HL-60/S4 treated with phorbol 12-myristate 13-acetate at 8.2 ng/mL for 4 days and 3 days (cell line): ENCODE results near the gene UCHL5.
"Not testable (repeated sequence)": the region's sequence is repeated elsewhere in the genome, so short reads cannot be mapped to it uniquely, and the experiment has no call there.

Source experiments
- in situ Hi-C: fragments of 300-500 bp; cut with MboI; formaldehyde crosslinking; loops from 2 replicates; pipeline ENCODE4 v1.15.0; 2022; ENCODE audit warnings: low sequenced_read_pairs

UCHL5 gene

DNA sequence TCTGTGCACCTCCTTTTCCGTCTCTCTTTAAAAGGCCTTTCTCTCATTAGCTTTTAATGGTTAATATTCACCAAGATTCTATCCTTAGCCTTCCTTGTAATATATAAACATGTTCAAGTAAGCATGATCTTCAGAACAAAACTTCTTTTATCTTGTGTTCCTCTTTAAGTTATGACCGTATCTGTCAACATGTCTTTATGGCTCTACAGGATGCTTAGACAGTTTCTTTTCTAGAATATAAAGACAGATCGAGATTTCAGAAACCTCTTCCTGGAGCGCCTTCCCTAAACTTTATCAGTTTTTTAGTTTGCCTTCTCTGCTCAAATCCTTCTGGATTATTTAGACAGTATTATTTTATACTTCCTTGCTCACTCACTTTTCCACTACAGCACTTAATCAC lies 7.4 kb upstream of the UCHL5 start:
- in situ Hi-C loops = no loop called here

- in situ Hi-C loops = no loop called here
Measured at GRCh38 chr1:193065954-193066353, 6.8 kb upstream of the UCHL5 start.

GRCh38 chr1:193062698-193063463 lies 3.7 kb upstream of the UCHL5 start:
- in situ Hi-C loops = no loop called here

DNA sequence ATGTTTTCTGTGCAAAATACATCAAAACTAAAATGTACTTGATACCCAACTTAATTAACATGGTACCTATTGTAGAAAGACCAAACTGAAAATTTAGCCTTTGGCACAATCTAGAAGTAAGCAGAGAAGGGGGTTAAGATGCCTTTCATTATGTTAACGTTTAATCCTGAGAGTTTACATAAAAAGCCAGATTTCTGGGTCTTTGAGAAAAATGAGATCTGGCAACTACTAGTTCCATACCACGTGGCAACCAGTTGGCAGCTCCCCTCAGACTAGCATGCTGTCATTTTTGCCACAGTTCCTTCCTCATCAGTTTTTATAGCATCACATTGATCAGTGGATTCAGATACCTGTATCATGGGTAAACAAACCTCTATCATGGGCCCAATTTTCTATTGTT lies 1.8 kb upstream of the UCHL5 start:
- in situ Hi-C loops = no loop called here

DNA sequence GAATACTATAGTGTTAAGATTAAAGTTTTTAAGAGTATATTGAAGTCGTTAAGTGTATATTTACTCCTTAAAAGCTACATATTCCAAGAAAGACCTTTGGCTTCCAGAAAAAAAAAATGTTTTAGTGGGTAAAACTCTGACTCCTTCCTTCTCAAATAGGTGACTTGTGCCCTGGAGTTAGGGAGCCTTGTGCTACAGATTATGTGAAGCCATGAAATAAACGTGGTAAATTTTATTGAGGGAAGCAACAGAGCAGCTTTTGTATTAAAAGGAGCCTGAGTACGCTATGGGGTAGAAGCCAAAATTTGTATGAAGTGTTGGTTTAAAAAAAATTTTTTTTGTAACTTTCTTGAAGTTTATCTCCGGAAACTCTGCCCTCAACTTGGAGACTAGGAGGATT lies 1.2 kb upstream of the UCHL5 start:
- in situ Hi-C loops = no loop called here

- in situ Hi-C loops = no loop called here
Measured at GRCh38 chr1:193060115-193060403, 899 bp upstream of the UCHL5 start.

- in situ Hi-C loops = no loop called here
Measured at GRCh38 chr1:193058529-193059281, 455 bp downstream of the UCHL5 start.

DNA sequence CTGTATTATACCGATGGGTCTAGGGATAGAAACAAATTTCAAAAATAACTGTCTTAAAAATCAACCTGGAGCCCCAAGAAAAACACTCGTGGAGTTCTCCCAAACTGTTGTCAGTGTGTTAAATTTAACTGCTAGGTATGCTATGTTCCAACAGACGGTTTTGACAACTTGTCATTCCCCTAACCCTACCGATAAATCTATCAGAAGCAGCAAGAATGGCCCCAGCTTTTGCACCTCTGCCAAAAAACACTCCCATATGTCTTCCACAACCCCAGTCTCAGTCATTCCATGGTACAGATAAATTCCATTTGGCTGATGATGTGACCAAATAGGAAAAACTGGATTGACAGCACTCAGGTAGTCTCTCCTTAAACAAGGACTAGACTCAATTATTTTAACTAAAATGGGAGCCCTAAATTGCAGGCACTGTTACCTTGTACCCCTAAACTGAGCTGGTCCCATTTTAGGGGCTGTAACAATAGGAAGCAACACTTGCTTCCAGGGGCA lies 4.9 kb downstream of the UCHL5 start:
- in situ Hi-C loops = no loop called here

DNA sequence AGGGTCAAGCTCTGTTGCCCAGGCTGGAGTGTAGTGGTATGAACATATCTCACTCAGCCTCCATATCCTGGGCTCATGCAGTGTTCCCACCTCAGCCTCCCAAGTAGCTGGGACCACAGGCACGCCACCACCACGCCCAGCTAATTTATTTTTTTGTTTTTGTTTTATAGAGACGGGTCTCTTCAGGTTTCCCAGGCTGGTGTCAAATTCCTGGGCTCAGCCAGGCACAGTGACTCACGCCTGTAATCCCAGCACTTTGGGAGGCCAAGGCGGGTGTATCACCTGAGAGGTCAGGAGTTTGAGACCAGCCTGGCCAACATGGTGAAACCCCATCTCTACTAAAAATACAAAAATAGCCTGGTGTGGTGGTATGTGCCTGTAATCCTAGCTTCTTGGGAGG lies 10.2 kb downstream of the UCHL5 start:
- in situ Hi-C loops = not testable (repeated sequence)

- in situ Hi-C loops = no loop called here
Measured at GRCh38 chr1:193042766-193043691, 16.1 kb downstream of the UCHL5 start.

DNA sequence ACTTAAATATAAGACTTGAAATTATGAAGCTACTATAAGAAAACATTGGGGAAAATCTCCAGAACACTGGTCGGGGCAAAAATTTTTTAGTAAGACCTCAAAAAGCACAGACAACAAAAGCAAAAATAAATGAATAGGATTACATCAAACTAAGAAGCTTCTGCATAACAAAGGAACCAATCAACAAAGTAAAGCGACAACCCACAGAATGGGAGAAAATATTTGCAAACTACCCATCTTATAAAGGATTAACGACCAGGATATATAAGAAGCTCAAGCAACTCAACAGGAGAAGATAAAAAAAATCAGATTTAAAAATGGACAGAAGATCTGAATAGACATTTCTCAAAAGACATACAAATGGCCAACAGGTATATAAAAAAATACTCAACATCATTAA lies 19.1 kb downstream of the UCHL5 start:
- in situ Hi-C loops = no loop called here

DNA sequence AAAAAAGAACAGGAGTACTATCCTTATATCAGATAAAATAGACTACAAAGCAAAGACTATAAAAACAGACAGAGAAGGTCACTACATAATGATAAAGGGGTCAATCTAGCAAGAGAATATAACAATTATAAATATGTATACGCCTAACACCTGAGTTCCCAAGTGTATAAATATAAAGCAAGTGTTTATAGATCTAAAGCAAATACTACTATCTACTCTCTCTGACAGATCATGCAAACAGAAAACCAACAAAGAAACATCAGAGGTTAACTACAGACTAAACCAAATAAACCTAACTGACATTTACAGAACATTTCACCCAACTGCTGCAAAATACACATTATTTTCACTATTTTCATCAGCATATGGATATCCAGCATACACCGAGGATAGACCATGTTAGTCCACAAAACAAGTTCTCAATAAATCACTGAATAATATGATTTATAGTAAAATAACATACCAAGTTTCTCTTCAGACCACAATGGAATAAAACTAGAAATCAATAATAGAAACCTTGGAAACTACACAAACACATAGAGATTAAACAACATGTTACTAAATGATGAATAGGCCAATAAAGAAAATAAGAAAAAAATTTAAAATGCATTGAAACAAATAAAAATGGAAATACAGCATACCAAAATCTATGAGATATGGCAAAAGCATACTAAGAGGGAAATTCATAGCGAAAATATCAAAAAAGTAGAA lies 22.7 kb downstream of the UCHL5 start:
- in situ Hi-C loops = no loop called here

- in situ Hi-C loops = no loop called here
Measured at GRCh38 chr1:193033610-193034009, 25.6 kb downstream of the UCHL5 start.

GRCh38 chr1:193032643-193033427 lies 26.3 kb downstream of the UCHL5 start:
- in situ Hi-C loops = not testable (repeated sequence)

DNA sequence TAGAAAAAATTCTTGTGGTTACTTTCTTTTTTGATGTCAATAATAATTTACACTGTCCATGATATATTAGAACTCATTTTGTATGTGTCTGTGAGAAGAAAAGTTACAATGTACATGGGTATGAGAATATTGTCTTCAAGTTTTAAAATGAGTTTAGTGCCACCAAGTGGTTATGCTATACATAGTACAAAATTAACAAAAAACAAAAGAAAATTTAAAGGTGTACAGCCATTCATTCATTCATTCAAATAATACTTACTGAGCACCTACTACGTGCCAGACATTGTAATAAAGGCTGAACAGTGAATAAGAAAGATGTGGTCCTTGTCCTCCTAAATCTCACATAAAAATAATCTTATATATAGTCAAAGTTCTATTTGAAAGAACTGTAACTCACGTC lies 27.7 kb downstream of the UCHL5 start:
- in situ Hi-C loops = no loop called here

DNA sequence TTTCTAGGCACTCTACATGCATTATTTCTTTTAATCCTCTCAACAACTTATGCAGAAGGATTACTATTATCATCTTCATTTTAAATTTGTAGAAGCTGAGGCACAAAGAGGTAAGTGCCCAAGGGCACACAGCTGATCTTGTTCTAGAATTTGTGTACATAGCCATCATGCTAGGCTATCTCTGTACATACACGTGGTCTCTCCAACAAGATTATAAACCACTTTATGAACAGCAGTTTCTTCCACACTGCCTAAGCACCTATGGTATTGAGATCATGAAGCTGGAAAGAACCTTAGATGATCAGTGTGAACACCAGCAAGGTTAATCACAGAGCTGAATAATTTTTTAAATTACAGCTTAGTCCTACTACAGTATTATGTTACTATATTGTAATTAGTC lies 28.9 kb downstream of the UCHL5 start:
- in situ Hi-C loops = no loop called here

GRCh38 chr1:193025218-193025617 lies 33.9 kb downstream of the UCHL5 start:
- in situ Hi-C loops = no loop called here

DNA sequence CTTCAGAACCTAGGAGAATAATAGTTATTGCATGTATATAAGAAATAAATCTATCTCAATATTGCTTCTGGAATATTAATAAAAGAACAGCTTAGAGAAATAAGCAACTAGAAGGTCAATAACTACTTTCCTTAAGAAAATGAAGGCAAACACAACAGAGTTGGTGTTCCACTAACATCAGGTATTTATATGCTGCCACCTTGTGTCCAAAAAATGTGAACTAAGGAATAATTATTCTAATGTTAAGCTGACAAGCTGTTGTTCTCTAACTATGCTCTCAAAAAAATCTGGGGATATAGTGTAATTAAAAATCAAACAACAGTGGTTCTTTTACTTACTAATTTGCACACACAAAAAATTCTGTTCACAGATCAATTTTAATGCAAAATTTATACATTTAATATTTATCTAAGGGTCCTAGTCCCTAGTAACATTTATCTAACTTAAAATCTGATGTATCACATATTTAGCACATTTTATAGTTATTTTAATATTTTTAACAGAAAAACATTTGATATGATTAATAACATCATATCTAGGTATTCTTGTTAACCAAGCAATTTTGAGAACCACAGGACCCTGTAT lies 39.6 kb downstream of the UCHL5 start:
- in situ Hi-C loops = loop anchor here (10.0 to 25.0 kb wide), 2 partner anchors 205 to 557 kb away; no protein-coding TSS in a partner anchor

- in situ Hi-C loops = loop anchor here (10.0 to 25.0 kb wide), 2 partner anchors 202 to 554 kb away; no protein-coding TSS in a partner anchor
Measured at GRCh38 chr1:193016788-193017187, 42.4 kb downstream of the UCHL5 start.
